ENCODE results near the gene FKBP14. TPM values are rescaled to one million over a fixed set of nuclear protein-coding genes. Genes with fewer than 3 reads are reported as not detected.
"Not testable (repeated sequence)": the region's sequence is repeated elsewhere in the genome, so short reads cannot be mapped to it uniquely, and the experiment has no call there.

The FKBP14 gene
- total RNA-seq, 1 donor from 2014 or later: 11.7 TPM

GRCh38 chr7:29965030-29965429 is 61.5 kb downstream of the FKBP14 start:
- H3K27ac ChIP-seq: no peak overlapping the region
- ATAC-seq: no peak

GRCh38 chr7:29962035-29962434 is 64.5 kb downstream of the FKBP14 start:
- H3K36me3 ChIP-seq: no peaks in the 10 kb centered on the region
- DNase-seq (no peak), ATAC-seq (no peak)
- H3K4me1 ChIP-seq: no peaks in the 10 kb centered on the region
- intact Hi-C loops (cut with DNase I): no loop called here
- no peak for TF ChIP-seq CTCF (IDR thresholded peaks at IDR 0.05)
- no peak overlapping the region for H3K4me3 ChIP-seq
- no peaks in the 10 kb centered on the region for H3K9me3 ChIP-seq
- H3K27ac ChIP-seq: no peak overlapping the region
- H3K27me3 ChIP-seq (ENCODE audit: low read depth): no peaks in the 10 kb centered on the region

More at GRCh38 chr7:29965030-29965429, 61.5 kb downstream of the FKBP14 start:
- TF ChIP-seq CTCF (IDR thresholded peaks at IDR 0.05): no peak
- intact Hi-C loops (cut with DNase I): no loop called here
- Histone ChIP-seq H3K27me3 (ENCODE audit: low read depth) (no peaks in the 10 kb centered on the region), H3K4me1 (no peaks in the 10 kb centered on the region), H3K4me3 (no peak overlapping the region), H3K36me3 (no peaks in the 10 kb centered on the region), H3K9me3 (no peaks in the 10 kb centered on the region)
- DNase-seq: no peak

GRCh38 chr7:29961611-29962010 is 64.9 kb downstream of the FKBP14 start:
- ATAC-seq; DNase-seq; intact Hi-C loops (cut with DNase I); H3K4me3 ChIP-seq; H3K27ac ChIP-seq; H3K4me1 ChIP-seq; H3K36me3 ChIP-seq; H3K27me3 ChIP-seq (ENCODE audit: low read depth); H3K9me3 ChIP-seq: not testable (repeated sequence)

Other genes starting within 250 kb of the FKBP14 start
- 0.95 TPM for gene WIPF3, start 220.2 kb downstream of the FKBP14 start, total RNA-seq
- 28.2 TPM for gene SCRN1, start 36.9 kb downstream of the FKBP14 start, total RNA-seq
- gene PLEKHA8, start 1.7 kb upstream of the FKBP14 start, total RNA-seq: 8.8 TPM
- 39.4 TPM for gene MTURN, start 108.3 kb upstream of the FKBP14 start, total RNA-seq

All from lower lobe of right lung (tissue), 2 donors.